ENCODE results near the gene SYP. TPM values are rescaled to one million over a fixed set of nuclear protein-coding genes. Genes with fewer than 3 reads are reported as not detected.
A peak's percentile ranks its signal among the peaks of the same experiment; 100 is the strongest.

Gene SYP
- total and polyA plus RNA-seq, 10 donors = 0.48 to 3.6 (median 1.5) TPM

DNA sequence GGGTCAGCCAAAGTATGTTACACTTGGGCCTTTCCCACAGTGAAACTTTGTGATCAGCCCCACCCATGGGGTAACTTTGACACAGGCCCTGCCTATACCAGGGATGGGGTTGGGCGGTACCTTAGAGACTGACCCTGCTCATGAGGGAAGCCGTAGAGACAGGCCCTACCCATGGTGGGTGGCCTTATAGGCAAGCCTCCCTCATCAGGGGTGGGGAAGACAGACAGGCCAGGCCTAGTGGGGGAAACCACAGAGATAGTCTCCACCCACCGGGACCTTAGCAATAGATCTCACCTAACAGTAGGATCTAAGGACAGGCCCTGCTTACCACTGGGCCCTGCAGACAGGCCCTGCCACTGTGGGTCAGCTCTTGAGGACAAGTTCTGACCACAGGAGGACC, 21.5 kb downstream of the SYP start:
- Histone ChIP-seq H3K27ac (no peak overlapping the region), H3K9me3 (no peaks in the 10 kb centered on the region), H3K27me3 (replicated peaks in 1 of 7) (no peaks in the 10 kb centered on the region), H3K4me3 (no peak overlapping the region), H3K36me3 (peaks cover 0 to 94% (median 19%) of the 10 kb centered on the region in 6 donors), H3K4me1 (peaks cover 0 to 23% (median 3%) of the 10 kb centered on the region in 6 donors)
- WGBS, 5 donors = 84 to 94% (median 90%) methylated on average over 3 of the region's 3 CpGs; no CpG with 5 or more reads in 1 of the 5 donors
- TF ChIP-seq POLR2AphosphoS5 (IDR thresholded peaks at IDR 0.05) (no peak), POLR2A (IDR thresholded peaks at IDR 0.05) (no peak)
- TF ChIP-seq, protein P1, sequence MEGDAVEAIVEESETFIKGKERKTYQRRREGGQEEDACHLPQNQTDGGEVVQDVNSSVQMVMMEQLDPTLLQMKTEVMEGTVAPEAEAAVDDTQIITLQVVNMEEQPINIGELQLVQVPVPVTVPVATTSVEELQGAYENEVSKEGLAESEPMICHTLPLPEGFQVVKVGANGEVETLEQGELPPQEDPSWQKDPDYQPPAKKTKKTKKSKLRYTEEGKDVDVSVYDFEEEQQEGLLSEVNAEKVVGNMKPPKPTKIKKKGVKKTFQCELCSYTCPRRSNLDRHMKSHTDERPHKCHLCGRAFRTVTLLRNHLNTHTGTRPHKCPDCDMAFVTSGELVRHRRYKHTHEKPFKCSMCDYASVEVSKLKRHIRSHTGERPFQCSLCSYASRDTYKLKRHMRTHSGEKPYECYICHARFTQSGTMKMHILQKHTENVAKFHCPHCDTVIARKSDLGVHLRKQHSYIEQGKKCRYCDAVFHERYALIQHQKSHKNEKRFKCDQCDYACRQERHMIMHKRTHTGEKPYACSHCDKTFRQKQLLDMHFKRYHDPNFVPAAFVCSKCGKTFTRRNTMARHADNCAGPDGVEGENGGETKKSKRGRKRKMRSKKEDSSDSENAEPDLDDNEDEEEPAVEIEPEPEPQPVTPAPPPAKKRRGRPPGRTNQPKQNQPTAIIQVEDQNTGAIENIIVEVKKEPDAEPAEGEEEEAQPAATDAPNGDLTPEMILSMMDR (IDR thresholded peaks at IDR 0.05 in 8 of 11, conservative IDR thresholded peaks at IDR 0.05 in 3 of 11) = no peak
- DNase-seq = peak; percentile 41
- intact Hi-C loops (cut with DNase I; ENCODE audit: low total_unique reads) = no loop called here

DNA sequence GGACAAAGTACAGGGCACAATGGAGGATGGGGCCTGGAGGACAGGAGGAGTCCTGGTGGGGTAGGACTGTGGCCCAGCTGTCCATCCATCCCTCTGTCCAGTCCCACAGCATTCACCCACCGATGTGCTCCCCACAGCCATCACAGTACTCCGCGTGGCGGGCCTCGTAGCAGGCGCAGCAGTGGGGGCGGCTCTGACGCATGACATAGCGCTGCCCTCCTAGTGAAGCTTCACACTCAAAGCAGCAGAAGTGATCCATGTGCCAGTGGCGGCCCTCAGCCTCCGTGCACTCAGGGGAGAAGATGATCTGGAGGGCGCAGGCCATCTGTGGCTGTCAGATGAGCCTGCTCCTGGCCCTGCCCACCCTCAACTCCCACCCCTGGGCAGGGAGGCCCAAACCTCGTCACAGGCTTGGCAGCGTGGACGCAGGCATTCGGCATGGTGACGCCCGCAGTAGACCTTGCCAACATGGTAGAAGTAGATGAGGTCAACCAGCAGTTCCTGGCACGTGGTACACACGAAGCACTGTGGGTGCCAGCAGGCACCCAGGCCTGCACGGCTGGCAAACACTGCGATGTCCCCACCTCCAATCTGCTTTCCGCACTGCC, 22.0 kb downstream of the SYP start:
- peak overlapping the region in 3 of 8 donors; percentile 74 to 85 (median 81) for H3K27ac ChIP-seq
- no peaks in the 10 kb centered on the region for H3K9me3 ChIP-seq
- intact Hi-C loops (cut with DNase I; ENCODE audit: low total_unique reads) = no loop called here
- H3K4me1 ChIP-seq = peaks cover 0 to 29% (median 8%) of the 10 kb centered on the region in 6 donors
- H3K4me3 ChIP-seq = no peak overlapping the region
- no peak for DNase-seq
- H3K36me3 ChIP-seq = peaks cover 0 to 92% (median 17%) of the 10 kb centered on the region in 6 donors
- H3K27me3 ChIP-seq (replicated peaks in 1 of 7) = no peaks in the 10 kb centered on the region
- WGBS, 5 donors = 86 to 97% (median 94%) methylated on average over 7 to 23 of the region's 23 CpGs
- TF ChIP-seq, protein P1 (IDR thresholded peaks at IDR 0.05 in 8 of 11, conservative IDR thresholded peaks at IDR 0.05 in 3 of 11) = no peak
- TF ChIP-seq POLR2A (IDR thresholded peaks at IDR 0.05) (no peak), POLR2AphosphoS5 (IDR thresholded peaks at IDR 0.05) (peak in 1 of 3 donors; percentile 45)

DNA sequence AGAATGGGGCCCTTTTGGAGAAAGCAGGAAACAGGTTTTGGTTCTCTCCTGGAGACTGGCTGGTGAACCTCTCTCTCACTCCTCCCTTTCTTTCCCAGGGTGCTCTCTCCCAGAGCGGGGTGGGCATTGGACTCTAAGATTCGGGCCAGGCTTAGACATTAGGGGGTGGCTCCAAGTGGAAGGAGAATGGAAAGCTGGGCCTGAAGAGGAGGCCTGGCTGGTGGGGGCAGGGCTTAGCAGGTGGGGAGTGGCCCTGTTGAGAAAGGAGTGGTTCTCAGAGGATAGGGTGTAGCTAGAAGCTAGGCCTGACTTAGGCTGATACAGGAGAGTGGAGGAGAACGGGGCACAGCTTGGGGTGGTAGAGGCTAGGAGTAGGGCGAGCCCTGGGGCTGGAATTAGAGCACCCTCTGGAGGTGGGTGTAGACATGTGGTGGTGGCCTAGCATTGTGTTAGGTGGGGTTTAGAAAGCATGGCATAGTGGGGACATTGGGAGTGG, 22.6 kb downstream of the SYP start:
- no peak for DNase-seq
- TF ChIP-seq, protein P1 (IDR thresholded peaks at IDR 0.05 in 8 of 11, conservative IDR thresholded peaks at IDR 0.05 in 3 of 11) = peak in 3 of 11 experiments; percentile 29 to 37 (median 33)
- TF ChIP-seq POLR2A (IDR thresholded peaks at IDR 0.05) = no peak
- no peak for TF ChIP-seq POLR2AphosphoS5 (IDR thresholded peaks at IDR 0.05)
- peak overlapping the region in 1 of 8 donors; percentile 11 for H3K4me3 ChIP-seq
- 60 to 82% (median 74%) methylated on average over 1 to 4 of the region's 4 CpGs for WGBS, 5 donors
- H3K4me1 ChIP-seq = peaks cover 0 to 34% (median 13%) of the 10 kb centered on the region in 6 donors
- H3K27me3 ChIP-seq (replicated peaks in 1 of 7) = no peaks in the 10 kb centered on the region
- peak overlapping the region in 6 of 8 donors; percentile 36 to 85 (median 70) for H3K27ac ChIP-seq
- intact Hi-C loops (cut with DNase I; ENCODE audit: low total_unique reads) = no loop called here
- H3K9me3 ChIP-seq = no peaks in the 10 kb centered on the region
- peaks cover 0 to 86% (median 16%) of the 10 kb centered on the region in 6 donors for H3K36me3 ChIP-seq

Data from spleen (tissue), 11 donors.